CD4-positive, alpha-beta T cell (primary cell): ENCODE measurements around the gene ZGLP1. TPM values are rescaled to one million over a fixed set of nuclear protein-coding genes. Genes with fewer than 3 reads are reported as not detected.

Experiments used
- ATAC-seq: fragments of 200-7000 bp; cut with Tn5 transposase; one replicate; pipeline ENCODE4 v1.10.0; 2022; ENCODE audit warnings: mild to moderate bottlenecking; ENCODE audit not compliant: poor library complexity
- CTCF ChIA-PET: fragments of 350-600 bp; sonication (Branson Sonifier 250); formaldehyde crosslinking; loops from one replicate; lab custom pipeline; 2021; ENCODE audit warnings: antibody characterized with exemption, inconsistent platforms; lab: Charles Lee
- POLR2A ChIA-PET: fragments of 350-600 bp; sonication (Branson Sonifier 250); formaldehyde crosslinking; loops from one replicate; lab custom pipeline; 2021; ENCODE audit warnings: antibody characterized with exemption, inconsistent platforms; lab: Charles Lee
- DNase-seq, 14 experiments: peaks; one replicate each; pipeline ENCODE4 v3.0.0-alpha.2; 2013 to 2020; ENCODE audit warnings: mixed read lengths in 2 of 14
- H3K27ac ChIP-seq, 2 donors: one replicate each; pipeline versions ENCODE4 v1.5.1 to v1.7.0; 2013; ENCODE audit warnings: low read length in 2 of 2, low read depth in 1 of 2, mild to moderate bottlenecking in 1 of 2
- H3K27me3 ChIP-seq, 2 experiments: 1 replicate in 1 of 2; 2 replicates in 1 of 2; pipeline versions ENCODE4 v1.6.1 to v1.7.0; 2013; ENCODE audit warnings: low read length in 2 of 2, control low read depth in 1 of 2, mild to moderate bottlenecking in 1 of 2, moderate library complexity in 1 of 2; ENCODE audit not compliant: insufficient read depth in 2 of 2, control insufficient read depth in 1 of 2
- H3K36me3 ChIP-seq: one replicate; pipeline ENCODE4 v1.6.1; 2013; ENCODE audit warnings: low read length, control low read depth; ENCODE audit not compliant: insufficient read depth
- H3K4me1 ChIP-seq: one replicate; pipeline ENCODE4 v1.6.1; 2013; ENCODE audit warnings: low read length, control low read depth; ENCODE audit not compliant: insufficient read depth
- H3K4me3 ChIP-seq: one replicate; pipeline ENCODE4 v1.5.1; 2013; ENCODE audit warnings: mild to moderate bottlenecking, low read length, moderate library complexity
- H3K9me3 ChIP-seq, 2 experiments: 1 replicate in 1 of 2; 2 replicates in 1 of 2; pipeline versions ENCODE4 v1.6.1 to v1.7.0; 2013; ENCODE audit warnings: low read length in 2 of 2, mild to moderate bottlenecking in 2 of 2, control low read depth in 1 of 2, moderate library complexity in 1 of 2; ENCODE audit not compliant: control insufficient read depth in 1 of 2, insufficient read depth in 1 of 2
- H3K27ac Mint-ChIP-seq: one replicate; pipeline ENCODE4 v1.8.0; 2020; ENCODE audit warnings: mixed read lengths
- H3K27me3 Mint-ChIP-seq: one replicate; pipeline ENCODE4 v1.8.0; 2021; ENCODE audit warnings: mixed read lengths
- H3K36me3 Mint-ChIP-seq: one replicate; pipeline ENCODE4 v1.8.0; 2021; ENCODE audit warnings: low read depth, mixed read lengths
- H3K4me1 Mint-ChIP-seq: one replicate; pipeline ENCODE4 v1.8.0; 2021; ENCODE audit warnings: low read depth, mixed read lengths
- H3K4me3 Mint-ChIP-seq: one replicate; pipeline ENCODE4 v1.8.0; 2020; ENCODE audit warnings: mild to moderate bottlenecking, mixed read lengths
- H3K9me3 Mint-ChIP-seq: one replicate; pipeline ENCODE4 v1.8.0; 2020; ENCODE audit warnings: mixed read lengths
- intact Hi-C, 2 experiments: fragments of 100-400 bp; cut with DNase I in 1 of 2; cut with micrococcal nuclease in 1 of 2; formaldehyde crosslinking; loops; one replicate each; pipeline versions ENCODE4 v1.15.1 to v1.9.0; 2023 to 2025; cut with DNase I, micrococcal nuclease
- total RNA-seq, 174 experiments: library from RNA in 2 of 174; stranded (reverse) in 2 of 174; gene quantifications; one replicate each; pipeline ENCODE4 v1.2.3 and lab custom pipeline; 2021 to 2026
- TF ChIP-seq, protein P1 (sequence below): fragments of 200-600 bp; IDR thresholded peaks from one replicate; pipeline ENCODE4 v1.8.0; 2022; ENCODE audit warnings: antibody characterized with exemption, mild to moderate bottlenecking

The ZGLP1 gene
- total RNA-seq, 2 experiments from 2014 or later, result 1.6 to 2.6 TPM

DNA sequence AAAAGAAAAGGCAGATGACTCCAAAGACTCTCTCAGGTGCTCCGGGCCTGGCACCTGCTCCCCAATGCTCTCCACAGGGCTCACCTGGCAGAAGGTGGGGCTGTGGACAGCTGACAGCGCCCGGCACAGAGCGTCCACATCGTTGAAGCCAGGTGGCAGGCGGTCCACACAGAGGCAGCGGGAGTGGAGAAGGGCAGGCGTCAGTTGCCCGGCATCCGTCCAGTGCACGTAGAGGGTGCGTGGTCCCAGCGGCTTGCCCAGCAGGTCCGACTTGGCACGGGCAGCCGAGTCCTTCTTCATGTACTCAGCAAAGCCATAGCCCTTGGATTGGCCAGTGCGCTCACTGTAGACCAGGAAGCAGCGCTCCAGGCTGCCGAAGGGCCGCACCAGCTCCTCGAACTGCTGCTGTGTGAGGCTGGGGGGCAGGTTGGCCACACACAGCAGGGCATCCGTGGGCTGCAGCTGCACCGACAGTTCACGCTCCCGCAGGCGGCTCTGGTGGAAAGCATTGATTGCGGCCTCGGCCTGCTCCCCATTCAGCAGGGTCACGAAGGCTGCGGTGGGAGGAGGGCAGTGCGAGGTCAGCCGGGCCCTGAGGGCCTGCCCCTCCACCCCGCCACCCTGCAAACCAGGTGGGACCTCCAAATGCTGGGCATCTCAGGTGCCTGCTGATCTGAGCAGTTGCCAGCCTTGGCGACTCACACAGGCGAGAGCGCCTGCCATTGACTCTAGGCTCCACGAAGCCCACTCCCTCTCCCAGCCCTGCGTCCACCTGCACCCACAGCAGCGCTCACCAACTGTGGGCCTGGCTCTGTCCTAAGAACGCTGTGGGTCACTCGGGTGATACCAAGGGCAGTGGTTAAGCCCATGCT is 19.2 kb upstream of the ZGLP1 start:
- no peak overlapping the region for H3K27ac Mint-ChIP-seq

DNA sequence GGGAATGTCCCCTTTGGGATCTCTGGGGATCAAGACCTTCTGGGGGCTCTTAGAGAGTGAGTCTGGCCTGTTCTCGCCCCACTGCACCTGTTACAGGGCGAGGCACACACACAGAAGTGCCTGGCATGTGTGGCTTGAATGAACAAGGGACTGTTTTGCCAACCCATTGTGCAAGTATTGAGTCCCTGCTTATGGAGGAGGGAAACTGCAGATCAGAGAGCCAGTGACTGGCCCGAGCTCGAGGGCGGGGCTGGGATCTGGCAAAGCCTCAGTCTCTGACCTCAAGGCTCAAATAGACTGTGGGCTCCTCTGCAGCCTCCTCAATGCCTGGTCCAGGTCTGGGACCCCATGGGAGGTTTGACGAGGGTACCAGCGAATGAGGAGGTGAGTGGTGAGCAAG is 18.2 kb upstream of the ZGLP1 start:
- H3K27me3 ChIP-seq, result no peaks in the 10 kb centered on the region
- ChIA-PET POLR2A (no interaction called here), CTCF (no interaction called here)
- Mint-ChIP-seq H3K36me3 (peaks cover 54% of the 10 kb centered on the region), H3K4me3 (no peak overlapping the region), H3K4me1 (peaks cover 11% of the 10 kb centered on the region), H3K9me3 (no peaks in the 10 kb centered on the region), H3K27me3 (no peaks in the 10 kb centered on the region), H3K27ac (no peak overlapping the region)
- intact Hi-C loops, result no loop called here
- ATAC-seq (no peak), DNase-seq (no peak)
- no peak overlapping the region for H3K4me3 ChIP-seq
- peaks cover 72% of the 10 kb centered on the region for H3K36me3 ChIP-seq
- TF ChIP-seq, protein P1, sequence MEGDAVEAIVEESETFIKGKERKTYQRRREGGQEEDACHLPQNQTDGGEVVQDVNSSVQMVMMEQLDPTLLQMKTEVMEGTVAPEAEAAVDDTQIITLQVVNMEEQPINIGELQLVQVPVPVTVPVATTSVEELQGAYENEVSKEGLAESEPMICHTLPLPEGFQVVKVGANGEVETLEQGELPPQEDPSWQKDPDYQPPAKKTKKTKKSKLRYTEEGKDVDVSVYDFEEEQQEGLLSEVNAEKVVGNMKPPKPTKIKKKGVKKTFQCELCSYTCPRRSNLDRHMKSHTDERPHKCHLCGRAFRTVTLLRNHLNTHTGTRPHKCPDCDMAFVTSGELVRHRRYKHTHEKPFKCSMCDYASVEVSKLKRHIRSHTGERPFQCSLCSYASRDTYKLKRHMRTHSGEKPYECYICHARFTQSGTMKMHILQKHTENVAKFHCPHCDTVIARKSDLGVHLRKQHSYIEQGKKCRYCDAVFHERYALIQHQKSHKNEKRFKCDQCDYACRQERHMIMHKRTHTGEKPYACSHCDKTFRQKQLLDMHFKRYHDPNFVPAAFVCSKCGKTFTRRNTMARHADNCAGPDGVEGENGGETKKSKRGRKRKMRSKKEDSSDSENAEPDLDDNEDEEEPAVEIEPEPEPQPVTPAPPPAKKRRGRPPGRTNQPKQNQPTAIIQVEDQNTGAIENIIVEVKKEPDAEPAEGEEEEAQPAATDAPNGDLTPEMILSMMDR, result no peak
- peaks cover 20% of the 10 kb centered on the region for H3K4me1 ChIP-seq
- no peak overlapping the region for H3K27ac ChIP-seq
- H3K9me3 ChIP-seq, result no peaks in the 10 kb centered on the region

More for the DNA sequence above, 19.2 kb upstream of the ZGLP1 start:
- no peaks in the 10 kb centered on the region for H3K27me3 ChIP-seq
- Mint-ChIP-seq H3K27me3 (no peaks in the 10 kb centered on the region), H3K9me3 (no peaks in the 10 kb centered on the region), H3K36me3 (peaks cover 64% of the 10 kb centered on the region), H3K4me1 (peaks cover 21% of the 10 kb centered on the region), H3K4me3 (no peak overlapping the region)
- H3K27ac ChIP-seq, result no peak overlapping the region
- TF ChIP-seq, protein P1, result no peak
- no peak overlapping the region for H3K4me3 ChIP-seq
- POLR2A ChIA-PET, result no interaction called here
- H3K4me1 ChIP-seq, result peaks cover 26% of the 10 kb centered on the region
- ATAC-seq (no peak), DNase-seq (no peak)
- CTCF ChIA-PET, result no interaction called here
- H3K9me3 ChIP-seq, result no peaks in the 10 kb centered on the region
- H3K36me3 ChIP-seq, result peaks cover 63% of the 10 kb centered on the region
- intact Hi-C loops, result no loop called here

DNA sequence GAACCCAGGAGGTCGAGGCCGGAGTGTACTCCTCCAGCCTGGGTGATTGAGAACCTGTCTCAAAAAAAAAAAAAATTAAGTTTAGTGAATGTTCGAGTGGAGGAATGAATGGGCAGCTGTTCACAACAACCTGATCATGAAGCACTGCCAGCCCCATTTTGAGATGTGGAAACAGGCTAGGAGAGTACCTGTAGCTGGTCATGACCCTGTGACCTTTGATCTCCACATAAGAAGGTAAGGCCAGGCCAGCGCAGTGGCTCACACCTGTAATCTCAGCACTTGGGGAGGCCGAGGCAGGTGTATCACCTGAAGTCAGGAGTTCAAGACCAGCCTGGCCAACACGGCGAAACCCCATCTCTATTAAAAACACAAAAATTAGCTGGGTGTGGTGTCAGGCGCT is 16.1 kb upstream of the ZGLP1 start:
- POLR2A ChIA-PET, result no interaction called here
- no peak overlapping the region for H3K4me3 Mint-ChIP-seq

More for the DNA sequence above, 16.1 kb upstream of the ZGLP1 start:
- H3K36me3 Mint-ChIP-seq, result peaks cover 57% of the 10 kb centered on the region
- Histone ChIP-seq H3K4me1 (peaks cover 6% of the 10 kb centered on the region), H3K27ac (no peak overlapping the region), H3K9me3 (no peaks in the 10 kb centered on the region), H3K4me3 (no peak overlapping the region), H3K27me3 (no peaks in the 10 kb centered on the region), H3K36me3 (peaks cover 93% of the 10 kb centered on the region)
- intact Hi-C loops, result no loop called here
- no peak for DNase-seq
- no peak for ATAC-seq
- CTCF ChIA-PET, result interaction anchor here (0.7 to 1.1 kb wide), 2 partner anchors 9 to 65 kb away, joined by 3 read pairs; no protein-coding TSS in a partner anchor
- H3K9me3 Mint-ChIP-seq, result no peaks in the 10 kb centered on the region
- TF ChIP-seq, protein P1, result no peak
- H3K27me3 Mint-ChIP-seq, result no peaks in the 10 kb centered on the region
- no peak overlapping the region for H3K27ac Mint-ChIP-seq
- H3K4me1 Mint-ChIP-seq, result no peaks in the 10 kb centered on the region
